Neural cell (in vitro differentiated cells): ENCODE results near the gene MRPL1.

Source experiments
- CTCF ChIP-seq: fragments of 450-650 bp; IDR thresholded peaks from 2 replicates; pipeline ENCODE4 v1.5.1; 2014; ENCODE audit warnings: antibody characterized with exemption, mild to moderate bottlenecking, moderate library complexity; ENCODE audit not compliant: poor library complexity, severe bottlenecking
- EP300 ChIP-seq: fragments of 450-650 bp; conservative IDR thresholded peaks from 2 replicates; pipeline ENCODE4 v1.6.1; 2014; ENCODE audit warnings: antibody characterized with exemption, mild to moderate bottlenecking, moderate library complexity; ENCODE audit not compliant: poor library complexity, severe bottlenecking
- EZH2 ChIP-seq: fragments of 200-600, 300-800 bp; shearing (Covaris generic), sonication (generic); IDR thresholded peaks from 2 replicates; pipeline ENCODE4 v1.6.1; 2014; ENCODE audit warnings: antibody characterized with exemption, low read length, borderline replicate concordance, mild to moderate bottlenecking; ENCODE audit not compliant: insufficient read depth, poor library complexity, severe bottlenecking
- MXI1 ChIP-seq: fragments of 450-650 bp; conservative IDR thresholded peaks from 2 replicates; pipeline ENCODE4 v1.6.1; 2014; ENCODE audit warnings: antibody characterized with exemption, mild to moderate bottlenecking; ENCODE audit not compliant: poor library complexity, severe bottlenecking
- POLR2AphosphoS5 ChIP-seq: IDR thresholded peaks from 2 replicates; pipeline ENCODE4 v1.6.1; 2012
- RAD21 ChIP-seq: fragments of 450-650 bp; conservative IDR thresholded peaks from 2 replicates; pipeline ENCODE4 v1.6.1; 2014; ENCODE audit warnings: antibody characterized with exemption, mild to moderate bottlenecking, moderate library complexity
- REST ChIP-seq: IDR thresholded peaks from 2 replicates; pipeline ENCODE4 v1.6.1; 2012; ENCODE audit warnings: borderline replicate concordance
- SMC3 ChIP-seq: fragments of 450-650 bp; conservative IDR thresholded peaks from 2 replicates; pipeline ENCODE4 v1.6.1; 2014; ENCODE audit warnings: antibody characterized with exemption, mild to moderate bottlenecking, moderate library complexity; ENCODE audit not compliant: poor library complexity
- TAF1 ChIP-seq: IDR thresholded peaks from 2 replicates; pipeline ENCODE4 v1.6.1; 2012; ENCODE audit warnings: low read depth

GRCh38 chr4:77880784-77881183, 18.2 kb downstream of the MRPL1 start:
- TF ChIP-seq POLR2AphosphoS5 (no peak), CTCF (no peak), EP300 (no peak), TAF1 (no peak), MXI1 (no peak), EZH2 (no peak), SMC3 (no peak), RAD21 (no peak), REST (no peak)
